ENCODE data around the gene ADISSP.
"Not testable (repeated sequence)": the region's sequence is repeated elsewhere in the genome, so short reads cannot be mapped to it uniquely, and the experiment has no call there.

Gene ADISSP

GRCh38 chr20:3797592-3798372 is 30.2 kb upstream of the ADISSP start:
- DNase-seq (ENCODE audit: low read depth), result peak; percentile 47

- DNase-seq (ENCODE audit: low read depth), result no peak
Measured at GRCh38 chr20:3797226-3797545, 29.6 kb upstream of the ADISSP start.

- DNase-seq (ENCODE audit: low read depth), result no peak
Measured at GRCh38 chr20:3796477-3797225, 29.1 kb upstream of the ADISSP start.

- peak; percentile 79 for DNase-seq (ENCODE audit: low read depth)
Measured at GRCh38 chr20:3795511-3796468, 28.2 kb upstream of the ADISSP start, which contains the start of gene CDC25B. TSS of gene CDC25B (plus strand) at chr20:3796310. CDS start at chr20:3796532, 222 bp downstream.

GRCh38 chr20:3794701-3795420 is 27.3 kb upstream of the ADISSP start:
- no peak for DNase-seq (ENCODE audit: low read depth)

GRCh38 chr20:3794168-3794567 is 26.6 kb upstream of the ADISSP start:
- DNase-seq (ENCODE audit: low read depth), result not testable (repeated sequence)

GRCh38 chr20:3789201-3789600 is 21.6 kb upstream of the ADISSP start:
- DNase-seq (ENCODE audit: low read depth), result not testable (repeated sequence)

- DNase-seq (ENCODE audit: low read depth), result no peak
Measured at GRCh38 chr20:3788685-3789155, 21.2 kb upstream of the ADISSP start.

- DNase-seq (ENCODE audit: low read depth), result no peak
Measured at GRCh38 chr20:3787324-3788014, 19.9 kb upstream of the ADISSP start.

- peak; percentile 58 for DNase-seq (ENCODE audit: low read depth)
Measured at GRCh38 chr20:3786665-3787323, 19.2 kb upstream of the ADISSP start, which contains the start of gene CENPB. TSS of gene CENPB (minus strand) at chr20:3786740. CDS start at chr20:3786483, 257 bp downstream.

- DNase-seq (ENCODE audit: low read depth), result peak; percentile 63
Measured at GRCh38 chr20:3786126-3786484, 18.6 kb upstream of the ADISSP start.

GRCh38 chr20:3785240-3786125 is 17.9 kb upstream of the ADISSP start:
- no peak for DNase-seq (ENCODE audit: low read depth)

- no peak for DNase-seq (ENCODE audit: low read depth)
Measured at GRCh38 chr20:3784863-3785239, 17.3 kb upstream of the ADISSP start.

GRCh38 chr20:3784216-3784853 is 16.8 kb upstream of the ADISSP start:
- no peak for DNase-seq (ENCODE audit: low read depth)

- no peak for DNase-seq (ENCODE audit: low read depth)
Measured at GRCh38 chr20:3783511-3784195, 16.1 kb upstream of the ADISSP start.

- no peak for DNase-seq (ENCODE audit: low read depth)
Measured at GRCh38 chr20:3783068-3783489, 15.5 kb upstream of the ADISSP start.

- no peak for DNase-seq (ENCODE audit: low read depth)
Measured at GRCh38 chr20:3782597-3782996, 15.0 kb upstream of the ADISSP start.

Measured in amniotic epithelial cell (primary cell).